Measurements from ENCODE around the gene MYO3B.

DNA sequence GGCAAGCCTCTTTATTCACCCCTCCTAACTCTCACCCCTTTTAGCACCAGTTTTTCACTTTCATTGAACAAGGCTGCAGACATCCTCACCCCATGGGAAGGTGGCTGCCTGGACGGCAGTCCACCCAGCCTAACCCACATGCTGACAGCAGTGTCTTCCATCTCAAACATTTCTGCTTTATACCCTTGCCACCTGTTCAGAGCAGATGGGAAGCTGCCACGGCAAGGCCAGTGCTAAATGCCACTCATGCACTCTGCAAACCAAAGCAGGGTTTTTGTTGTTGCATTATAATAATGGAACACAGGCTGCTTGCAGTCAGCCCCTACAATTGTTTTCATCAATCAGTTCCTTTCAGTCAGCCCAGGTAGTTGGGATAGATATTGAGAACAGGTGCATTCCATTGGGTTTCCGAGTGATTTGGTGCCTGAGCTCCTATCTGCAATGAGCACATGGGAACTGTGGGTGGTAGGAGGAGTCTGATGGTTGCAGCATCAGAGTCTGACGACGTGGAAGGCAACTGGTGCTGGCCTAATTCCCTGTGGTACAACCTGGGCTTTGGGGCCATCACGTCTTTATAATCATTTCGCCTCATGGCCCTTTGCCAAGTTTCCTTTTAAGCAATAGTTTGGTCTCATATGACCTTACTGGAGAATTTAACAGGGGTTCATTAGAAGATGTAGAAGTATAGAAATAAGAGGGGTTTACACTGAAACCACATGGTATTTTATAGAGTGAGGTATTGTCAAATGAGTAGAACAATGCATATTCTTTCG, 284.7 kb downstream of the MYO3B start:
- TF ChIP-seq CEBPB (IDR thresholded peaks at IDR 0.05) (no peak), TAF1 (IDR thresholded peaks at IDR 0.05; ENCODE audit: low read depth) (no peak), RAD21 (IDR thresholded peaks at IDR 0.05; ENCODE audit: low read depth) (no peak), EGR1 (IDR thresholded peaks at IDR 0.05) (no peak), NFIC (IDR thresholded peaks at IDR 0.05) (no peak), YY1 (IDR thresholded peaks at IDR 0.05; ENCODE audit: low read depth) (no peak), TEAD4 (IDR thresholded peaks at IDR 0.05) (no peak), TCF12 (IDR thresholded peaks at IDR 0.05; ENCODE audit: low read depth) (no peak), EP300 (IDR thresholded peaks at IDR 0.05; ENCODE audit: borderline replicate concordance) (no peak), CREB1 (IDR thresholded peaks at IDR 0.05; ENCODE audit: low read depth) (no peak)
- TF ChIP-seq, protein P1, sequence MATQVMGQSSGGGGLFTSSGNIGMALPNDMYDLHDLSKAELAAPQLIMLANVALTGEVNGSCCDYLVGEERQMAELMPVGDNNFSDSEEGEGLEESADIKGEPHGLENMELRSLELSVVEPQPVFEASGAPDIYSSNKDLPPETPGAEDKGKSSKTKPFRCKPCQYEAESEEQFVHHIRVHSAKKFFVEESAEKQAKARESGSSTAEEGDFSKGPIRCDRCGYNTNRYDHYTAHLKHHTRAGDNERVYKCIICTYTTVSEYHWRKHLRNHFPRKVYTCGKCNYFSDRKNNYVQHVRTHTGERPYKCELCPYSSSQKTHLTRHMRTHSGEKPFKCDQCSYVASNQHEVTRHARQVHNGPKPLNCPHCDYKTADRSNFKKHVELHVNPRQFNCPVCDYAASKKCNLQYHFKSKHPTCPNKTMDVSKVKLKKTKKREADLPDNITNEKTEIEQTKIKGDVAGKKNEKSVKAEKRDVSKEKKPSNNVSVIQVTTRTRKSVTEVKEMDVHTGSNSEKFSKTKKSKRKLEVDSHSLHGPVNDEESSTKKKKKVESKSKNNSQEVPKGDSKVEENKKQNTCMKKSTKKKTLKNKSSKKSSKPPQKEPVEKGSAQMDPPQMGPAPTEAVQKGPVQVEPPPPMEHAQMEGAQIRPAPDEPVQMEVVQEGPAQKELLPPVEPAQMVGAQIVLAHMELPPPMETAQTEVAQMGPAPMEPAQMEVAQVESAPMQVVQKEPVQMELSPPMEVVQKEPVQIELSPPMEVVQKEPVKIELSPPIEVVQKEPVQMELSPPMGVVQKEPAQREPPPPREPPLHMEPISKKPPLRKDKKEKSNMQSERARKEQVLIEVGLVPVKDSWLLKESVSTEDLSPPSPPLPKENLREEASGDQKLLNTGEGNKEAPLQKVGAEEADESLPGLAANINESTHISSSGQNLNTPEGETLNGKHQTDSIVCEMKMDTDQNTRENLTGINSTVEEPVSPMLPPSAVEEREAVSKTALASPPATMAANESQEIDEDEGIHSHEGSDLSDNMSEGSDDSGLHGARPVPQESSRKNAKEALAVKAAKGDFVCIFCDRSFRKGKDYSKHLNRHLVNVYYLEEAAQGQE (IDR thresholded peaks at IDR 0.05; ENCODE audit: low read depth) = no peak
- TF ChIP-seq, protein P2, sequence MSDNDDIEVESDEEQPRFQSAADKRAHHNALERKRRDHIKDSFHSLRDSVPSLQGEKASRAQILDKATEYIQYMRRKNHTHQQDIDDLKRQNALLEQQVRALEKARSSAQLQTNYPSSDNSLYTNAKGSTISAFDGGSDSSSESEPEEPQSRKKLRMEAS (IDR thresholded peaks at IDR 0.05) = no peak
- TF ChIP-seq, protein P3, sequence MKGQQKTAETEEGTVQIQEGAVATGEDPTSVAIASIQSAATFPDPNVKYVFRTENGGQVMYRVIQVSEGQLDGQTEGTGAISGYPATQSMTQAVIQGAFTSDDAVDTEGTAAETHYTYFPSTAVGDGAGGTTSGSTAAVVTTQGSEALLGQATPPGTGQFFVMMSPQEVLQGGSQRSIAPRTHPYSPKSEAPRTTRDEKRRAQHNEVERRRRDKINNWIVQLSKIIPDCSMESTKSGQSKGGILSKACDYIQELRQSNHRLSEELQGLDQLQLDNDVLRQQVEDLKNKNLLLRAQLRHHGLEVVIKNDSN (IDR thresholded peaks at IDR 0.05) = no peak
